Kidney capillary endothelial cell (primary cell): ENCODE results near the gene MRPL34.
"Not testable (repeated sequence)": the region's sequence is repeated elsewhere in the genome, so short reads cannot be mapped to it uniquely, and the experiment has no call there.

Experiments used
- DNase-seq: peaks from one replicate; pipeline ENCODE4 v3.0.0-alpha.2; 2018; ENCODE audit warnings: low spot score

Gene MRPL34

GRCh38 chr19:17305517-17306284 lies at the start of gene MRPL34:
Gene MRPL34, plus strand, starts transcription at chr19:17305872. Its CDS starts 21 bp downstream, at chr19:17305893.
- peak; percentile 95 for DNase-seq

- no peak for DNase-seq
These were observed 49.5 kb upstream of the MRPL34 start for GRCh38 chr19:17256130-17256529.

GRCh38 chr19:17259118-17259780 lies 46.4 kb upstream of the MRPL34 start:
- DNase-seq = no peak

GRCh38 chr19:17259934-17260333 lies 45.7 kb upstream of the MRPL34 start:
- DNase-seq = no peak

- peak; percentile 46 for DNase-seq
These were observed 44.8 kb upstream of the MRPL34 start for GRCh38 chr19:17260842-17261325.

- DNase-seq = no peak
These were observed 43.1 kb upstream of the MRPL34 start for GRCh38 chr19:17262557-17262956.

GRCh38 chr19:17263712-17264640 lies 41.7 kb upstream of the MRPL34 start:
- no peak for DNase-seq

GRCh38 chr19:17264641-17264979 lies 41.1 kb upstream of the MRPL34 start, which contains the start of gene USHBP1:
Gene USHBP1, minus strand, starts transcription at chr19:17264745. Its CDS starts 446 bp downstream, at chr19:17264299.
- DNase-seq = no peak

GRCh38 chr19:17266026-17266425 lies 39.6 kb upstream of the MRPL34 start:
- no peak for DNase-seq

- DNase-seq = no peak
These were observed 39.1 kb upstream of the MRPL34 start for GRCh38 chr19:17266589-17266974.

- peak; percentile 99 for DNase-seq
These were observed 38.5 kb upstream of the MRPL34 start, which contains the start of gene BABAM1 for GRCh38 chr19:17266975-17267788. Gene BABAM1, plus strand, starts transcription at chr19:17267443. Its CDS starts 1,364 bp downstream, at chr19:17268807.

GRCh38 chr19:17268754-17269153 lies 36.9 kb upstream of the MRPL34 start:
- no peak for DNase-seq

GRCh38 chr19:17274892-17275291 lies 30.8 kb upstream of the MRPL34 start:
- not testable (repeated sequence) for DNase-seq

- no peak for DNase-seq
These were observed 30.1 kb upstream of the MRPL34 start for GRCh38 chr19:17275441-17276175.

GRCh38 chr19:17279436-17279835 lies 26.2 kb upstream of the MRPL34 start:
- no peak for DNase-seq

GRCh38 chr19:17281391-17282304 lies 24.0 kb upstream of the MRPL34 start, which contains the start of gene ANKLE1:
Gene ANKLE1, plus strand, starts transcription at chr19:17281901. Its CDS starts 20 bp downstream, at chr19:17281921.
- DNase-seq = no peak

GRCh38 chr19:17282488-17283125 lies 23.1 kb upstream of the MRPL34 start:
- peak; percentile 71 for DNase-seq

GRCh38 chr19:17283504-17283996 lies 22.1 kb upstream of the MRPL34 start:
- DNase-seq = no peak
